HG03342 (cell line): ENCODE results near the gene ACAT2.
A peak's percentile ranks its signal among the peaks of the same experiment; 100 is the strongest.
"Not testable (repeated sequence)": the region's sequence is repeated elsewhere in the genome, so short reads cannot be mapped to it uniquely, and the experiment has no call there.

Source experiments
- ATAC-seq: cut with Tn5 transposase; IDR thresholded peaks from one replicate; pipeline ENCODE4 v1.9.1; 2021; ENCODE audit warnings: mild to moderate bottlenecking, moderate library complexity; ENCODE audit not compliant: unreplicated experiment

Gene ACAT2

DNA sequence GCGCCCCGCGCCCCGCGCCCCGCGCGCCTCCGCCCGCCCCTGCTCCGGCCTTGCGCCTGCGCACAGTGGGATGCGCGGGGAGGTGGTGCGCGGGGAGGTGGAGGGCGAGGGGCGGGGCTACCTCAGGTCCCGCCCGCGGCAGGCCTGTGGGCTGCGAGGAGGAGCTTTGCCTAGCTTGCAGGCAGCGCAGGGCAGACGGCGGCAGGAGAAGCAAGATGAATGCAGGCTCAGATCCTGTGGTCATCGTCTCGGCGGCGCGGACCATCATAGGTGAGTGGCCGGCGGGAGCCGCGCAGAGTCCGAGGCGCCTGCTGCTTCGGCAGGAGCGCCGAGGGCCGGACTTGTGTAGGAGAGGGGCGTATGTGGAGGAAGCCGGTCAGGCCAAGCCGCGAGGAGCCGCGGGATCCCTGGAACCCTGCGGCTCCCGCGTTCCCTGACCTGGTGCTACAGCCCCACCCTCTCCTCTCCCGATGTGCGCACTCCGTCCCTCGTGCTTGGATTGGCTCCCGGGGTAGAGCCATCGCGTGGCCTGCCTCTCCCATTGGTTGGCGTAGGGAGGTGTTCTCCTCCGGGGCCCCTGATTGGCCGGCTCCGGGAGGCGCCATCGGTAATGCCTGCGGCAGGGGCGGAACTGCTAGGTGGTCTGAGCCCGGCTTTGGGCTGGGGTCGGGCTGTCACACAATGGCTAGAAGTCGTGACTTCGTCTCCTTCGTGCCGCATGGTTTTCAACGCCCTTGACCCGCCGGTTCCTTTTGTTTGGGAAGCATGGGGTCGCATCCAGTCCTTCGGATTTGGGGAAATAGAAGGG, at the start of gene ACAT2:
Gene ACAT2 (plus strand): TSS at position 173 of the 808 bp plus-strand sequence. CDS start 43 bp downstream, at position 216.
- peak; percentile 98 for ATAC-seq

DNA sequence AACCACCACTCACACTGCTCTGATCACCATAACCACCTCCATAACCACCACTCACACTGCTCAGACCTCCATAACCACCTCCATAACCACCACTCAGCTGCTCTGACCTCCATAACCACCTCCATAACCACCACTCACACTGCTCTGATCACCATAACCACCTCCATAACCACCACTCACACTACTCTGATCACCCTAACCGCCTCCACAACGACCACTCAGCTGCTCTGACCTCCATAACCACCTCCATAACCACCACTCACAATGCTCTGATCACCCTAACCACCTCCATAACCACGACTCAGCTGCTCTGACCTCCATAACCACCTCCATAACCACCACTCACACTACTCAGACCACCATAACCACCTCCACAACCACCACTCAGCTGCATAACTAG, 49.5 kb upstream of the ACAT2 start:
- ATAC-seq: not testable (repeated sequence)

DNA sequence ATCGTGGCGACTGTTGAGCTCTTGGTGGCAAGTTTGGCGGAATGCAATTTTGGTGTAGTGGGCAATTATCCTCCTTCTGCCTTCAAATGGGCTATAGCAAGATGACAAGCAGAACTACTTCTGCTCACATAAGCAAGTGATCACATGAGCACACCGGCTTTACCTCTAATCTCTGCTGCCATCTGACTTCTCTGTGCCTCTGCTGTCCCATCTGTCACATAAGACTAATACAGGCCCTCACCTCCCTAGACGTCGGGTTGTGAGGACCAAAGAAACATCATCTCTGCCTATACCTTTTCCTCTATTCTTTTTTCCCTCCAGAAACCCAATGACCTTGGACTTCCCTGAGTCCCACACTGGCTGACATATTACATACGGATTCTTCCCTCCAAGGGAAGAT, 47.9 kb upstream of the ACAT2 start:
- no peak for ATAC-seq

DNA sequence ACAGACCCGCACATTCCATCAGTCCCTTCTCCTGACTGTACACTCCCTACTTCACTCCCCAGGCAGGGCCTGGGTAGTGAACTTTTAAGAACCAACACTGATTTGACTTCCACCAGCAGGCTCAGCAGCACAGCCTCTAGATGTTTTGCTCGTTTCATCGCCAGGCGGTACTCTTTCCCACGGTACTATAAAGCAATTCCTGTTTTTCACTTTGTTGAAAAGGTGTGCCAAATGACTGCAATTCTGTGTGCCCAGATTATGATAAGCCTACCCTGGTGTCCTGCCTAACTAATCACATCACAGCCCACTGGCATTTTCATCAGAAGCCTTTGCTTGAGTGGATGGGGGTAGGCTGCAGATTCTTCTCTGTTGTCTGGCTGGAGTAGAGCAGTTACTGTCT, 47.4 kb upstream of the ACAT2 start:
- ATAC-seq: no peak

DNA sequence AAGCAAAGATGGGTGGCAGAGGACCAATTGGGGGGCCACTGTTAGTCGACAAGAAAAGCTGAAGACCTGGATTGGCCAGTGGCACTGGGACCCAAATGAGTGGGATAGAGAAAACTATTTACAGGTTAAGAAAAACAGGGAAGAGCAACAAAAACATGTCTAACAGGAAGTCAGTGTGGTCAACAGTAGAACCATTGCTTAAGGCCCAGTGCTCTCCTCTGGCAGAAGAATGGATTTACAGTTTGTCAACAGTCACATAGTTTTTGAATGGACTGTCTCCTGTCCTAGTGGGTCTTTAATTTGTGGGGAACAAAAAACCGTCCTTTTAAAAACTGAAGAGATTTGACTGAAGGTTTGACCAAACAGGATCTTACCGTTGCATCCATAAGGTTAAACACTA, 46.7 kb upstream of the ACAT2 start:
- no peak for ATAC-seq

DNA sequence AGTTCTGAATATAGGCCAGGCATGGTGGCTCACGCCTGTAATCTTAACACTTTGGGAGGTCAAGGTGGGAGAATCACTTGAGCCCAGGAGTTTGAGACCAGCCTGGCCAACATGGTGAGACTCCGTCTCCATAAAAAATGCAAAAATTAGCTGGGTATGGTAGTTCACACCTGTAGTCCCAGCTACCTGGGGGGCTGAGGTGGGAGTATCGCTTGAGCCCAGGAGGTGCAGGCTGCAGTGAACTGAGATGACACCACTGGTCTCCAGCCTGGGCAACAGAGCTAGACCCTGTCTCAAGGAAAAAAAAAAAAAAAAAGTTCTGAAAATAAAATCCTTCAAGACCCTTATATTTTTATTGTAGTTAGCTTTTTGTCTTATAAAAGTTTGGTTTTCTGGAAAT, 46.2 kb upstream of the ACAT2 start:
- ATAC-seq: no peak

DNA sequence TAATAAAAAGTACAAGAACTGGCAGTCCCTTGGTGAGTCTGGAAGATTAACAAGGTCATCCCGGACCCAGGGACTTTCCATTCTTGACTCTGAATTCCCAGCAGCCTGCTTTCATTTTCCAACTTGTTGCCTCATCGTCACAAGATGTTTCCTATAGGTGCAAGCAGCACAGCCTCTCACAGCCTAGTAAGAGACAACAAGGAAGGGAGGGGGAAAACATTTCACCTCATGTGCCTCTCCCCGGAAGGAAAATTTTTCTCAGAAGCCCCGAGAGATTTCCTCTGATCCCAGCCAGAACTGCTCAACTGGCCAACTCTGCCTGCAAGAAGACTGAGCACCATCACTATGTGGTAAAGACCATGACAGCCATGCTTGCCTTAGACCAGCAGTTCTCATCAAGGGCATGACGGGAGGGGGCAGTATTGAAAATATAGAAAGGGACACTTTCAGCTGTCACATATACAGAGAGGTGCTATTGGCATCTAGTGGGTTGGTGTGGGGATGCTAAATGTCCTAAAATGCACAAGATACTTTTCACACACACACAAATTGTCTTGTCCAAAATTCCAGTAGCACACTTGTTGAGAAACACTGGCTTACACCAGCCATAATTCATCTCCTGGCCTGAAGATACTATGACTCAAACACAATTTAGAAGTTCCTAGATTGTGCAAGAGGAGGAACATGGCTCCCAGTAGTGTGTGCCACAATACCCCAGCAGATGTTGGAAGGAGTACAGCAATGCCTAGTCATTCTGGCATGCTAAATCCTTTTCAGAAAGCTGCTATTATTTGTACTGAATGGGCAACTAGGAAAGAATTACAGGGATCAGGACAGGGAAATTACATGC, 45.4 kb upstream of the ACAT2 start:
- no peak for ATAC-seq

DNA sequence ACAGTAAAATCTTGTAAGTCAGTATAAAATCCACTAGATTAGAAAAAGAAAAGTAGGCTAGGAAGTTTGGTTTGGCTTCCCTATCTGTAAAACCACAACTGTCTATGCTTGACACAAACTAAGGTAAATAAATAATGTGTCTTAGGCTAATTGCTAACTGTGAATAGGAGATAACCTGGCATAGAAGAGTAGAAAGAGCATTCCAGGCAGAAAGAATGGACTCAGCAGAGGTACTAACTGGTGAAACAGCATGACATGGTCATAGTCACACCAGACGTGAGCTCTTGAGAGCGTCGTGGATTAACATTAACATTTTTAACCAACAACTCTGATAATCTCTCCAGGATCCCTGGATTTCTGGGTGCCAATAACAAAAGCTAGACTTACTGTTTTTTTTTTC, 43.2 kb upstream of the ACAT2 start:
- ATAC-seq: no peak

DNA sequence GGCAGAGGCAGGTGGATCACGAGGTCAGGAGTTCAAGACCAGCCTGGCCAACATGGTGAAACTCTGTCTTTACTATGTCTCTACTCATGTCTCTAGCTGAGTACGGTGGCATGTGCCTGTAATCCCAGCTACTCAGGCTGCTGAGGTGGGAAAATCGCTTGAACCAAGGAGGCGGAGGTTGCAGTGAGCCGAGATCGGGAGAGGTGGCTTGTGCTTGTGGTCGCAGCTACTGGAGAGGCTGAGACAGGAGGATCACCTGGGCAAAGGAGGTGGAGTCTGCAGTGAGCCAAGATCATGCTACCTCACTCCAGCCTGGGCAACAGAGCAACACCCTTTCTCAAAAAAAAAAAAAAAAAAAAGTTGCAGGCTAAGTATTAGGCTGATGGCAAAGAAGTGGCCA, 42.6 kb upstream of the ACAT2 start:
- ATAC-seq: no peak

DNA sequence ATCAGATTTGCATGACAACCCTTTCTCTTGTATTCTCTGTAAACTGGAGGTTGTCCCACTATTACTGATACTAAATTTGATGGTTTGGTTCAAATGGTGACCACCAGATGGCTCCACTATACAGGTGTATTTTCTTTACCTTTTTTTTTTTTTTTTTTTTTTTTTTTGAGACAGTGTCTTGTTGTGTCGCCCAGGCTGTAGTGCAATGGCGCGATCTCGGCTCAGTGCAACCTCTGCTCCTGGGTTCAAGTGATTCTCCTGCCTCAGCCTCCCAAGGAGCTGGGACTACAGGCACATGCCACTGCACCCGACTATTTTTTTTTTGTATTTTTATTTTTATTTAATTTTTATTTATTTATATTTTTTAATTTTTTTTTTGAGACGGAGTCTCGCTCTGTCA, 41.1 kb upstream of the ACAT2 start:
- ATAC-seq: no peak

DNA sequence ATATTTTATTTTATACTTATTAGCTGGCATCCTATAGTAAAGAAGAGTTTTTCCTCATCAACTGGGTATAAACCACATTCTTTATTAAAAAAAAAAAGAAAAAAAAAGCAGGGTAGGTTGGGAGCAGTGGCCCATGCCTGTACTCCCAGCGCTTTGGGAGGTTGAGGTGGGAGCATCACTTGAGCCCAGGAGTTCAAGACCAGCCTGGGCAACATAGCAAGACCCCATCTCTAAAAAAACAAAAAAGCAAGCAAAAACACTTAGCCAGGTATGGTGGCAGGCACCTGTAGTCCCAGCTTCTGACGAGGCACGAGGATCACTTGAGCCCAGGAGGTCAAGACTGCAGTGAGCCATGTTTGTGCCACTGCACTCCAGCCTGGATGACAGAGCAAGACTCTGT, 39.9 kb upstream of the ACAT2 start:
- not testable (repeated sequence) for ATAC-seq

DNA sequence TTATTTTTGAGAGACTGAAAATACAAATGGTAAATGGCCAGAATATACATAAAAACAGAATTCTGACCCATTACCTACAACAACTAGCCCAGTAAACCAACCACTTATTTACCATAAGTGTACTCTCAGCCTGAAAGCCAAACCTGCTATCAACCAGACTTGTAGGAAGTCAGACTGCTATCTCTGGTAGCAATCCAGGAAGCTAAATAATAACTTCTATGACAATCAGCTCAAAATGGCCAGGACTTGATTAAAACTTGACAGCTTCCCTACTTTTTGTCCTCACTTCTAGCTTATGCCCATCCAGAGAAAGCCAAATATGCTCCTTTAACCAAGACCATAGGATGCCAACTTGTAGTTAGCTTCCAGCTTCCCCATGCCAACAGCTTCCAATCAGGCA, 39.2 kb upstream of the ACAT2 start:
- ATAC-seq: no peak

DNA sequence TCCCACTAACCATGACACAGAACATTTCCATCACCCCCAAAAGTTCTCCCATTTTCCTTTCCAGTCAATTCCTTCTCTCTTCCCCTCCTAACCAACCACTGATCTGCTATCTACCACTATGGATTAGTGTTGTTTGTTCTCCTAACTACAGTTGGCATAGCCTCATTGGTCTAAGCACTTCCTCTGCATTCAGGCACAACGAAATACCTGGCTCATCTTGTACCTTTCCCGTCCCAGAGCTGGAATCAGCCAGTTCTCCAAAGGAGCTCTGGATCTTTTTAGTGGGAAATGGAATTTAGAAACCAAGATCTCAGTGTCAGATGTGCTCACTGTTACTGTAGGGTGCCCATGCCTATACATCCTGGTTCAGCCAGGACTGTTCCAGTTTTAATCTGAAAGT, 38.6 kb upstream of the ACAT2 start:
- ATAC-seq: no peak

DNA sequence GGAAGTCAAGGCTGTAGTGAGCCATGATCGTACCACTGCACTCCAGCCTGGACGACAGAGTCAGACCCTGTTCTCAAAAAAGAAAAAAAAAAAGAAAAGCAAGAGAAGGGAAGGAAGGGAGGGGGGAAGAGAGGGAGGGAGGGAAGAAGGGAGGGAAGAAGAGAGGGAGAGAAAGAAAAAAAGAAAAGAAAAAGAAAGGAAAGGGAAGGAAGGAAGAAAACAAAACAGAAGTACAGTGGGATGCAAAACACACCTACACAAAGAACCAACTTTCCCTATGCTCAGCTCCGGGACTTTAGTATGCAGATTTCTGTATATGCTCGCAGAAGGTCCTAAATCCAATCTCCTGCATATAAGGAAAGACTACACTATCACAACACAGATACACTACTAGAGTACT, 37.1 kb upstream of the ACAT2 start:
- ATAC-seq: no peak

DNA sequence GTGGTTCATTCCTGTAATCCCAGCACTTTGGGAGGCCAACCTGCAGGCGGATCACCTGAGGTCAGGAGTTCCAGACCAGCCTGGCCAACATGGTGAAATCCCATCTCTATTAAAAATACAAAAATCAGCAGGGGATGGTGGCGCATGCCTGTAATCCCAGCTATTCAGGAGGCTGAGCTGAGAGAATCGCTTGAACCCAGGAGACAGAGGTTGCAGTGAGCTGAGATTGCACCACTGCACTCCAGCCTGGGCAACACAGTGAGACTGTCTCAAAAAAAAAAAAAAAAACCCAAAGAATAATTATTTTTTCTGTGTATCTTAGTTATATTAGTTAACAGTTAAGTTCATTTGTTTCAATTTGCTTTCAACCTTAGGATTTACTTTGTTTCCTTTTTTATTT, 36.6 kb upstream of the ACAT2 start:
- ATAC-seq: not testable (repeated sequence)

DNA sequence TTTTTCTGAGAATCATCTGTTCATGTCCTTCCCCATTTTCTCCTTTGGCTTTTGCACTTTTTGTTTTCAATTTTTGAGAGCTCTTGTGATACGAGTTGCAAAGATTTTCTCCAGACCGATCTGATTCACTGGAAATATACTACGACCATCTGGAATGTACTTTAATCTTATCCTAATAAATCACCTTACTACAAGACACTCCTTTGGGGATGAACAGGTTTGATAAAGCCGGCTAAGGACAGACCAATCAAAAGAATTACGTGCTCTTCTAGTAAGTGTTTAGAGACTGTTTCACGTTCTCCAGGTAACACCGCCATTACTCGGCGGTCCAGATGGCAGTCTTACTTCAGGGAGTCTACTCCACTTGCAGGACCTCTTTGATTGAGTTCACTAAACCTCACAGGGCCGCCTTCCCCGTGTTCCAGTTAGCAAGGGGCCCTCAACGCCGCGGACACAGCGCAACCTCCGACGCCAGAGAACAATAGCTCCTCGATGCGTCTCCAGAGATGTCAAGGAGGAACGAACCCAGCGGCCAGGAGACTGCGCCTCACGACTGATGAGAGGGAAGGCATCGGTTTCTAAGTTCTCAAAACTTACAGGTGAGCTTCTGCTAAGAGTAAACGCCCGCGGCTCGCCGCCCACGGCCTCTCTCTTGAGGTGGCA, 35.5 kb upstream of the ACAT2 start:
- no peak for ATAC-seq

DNA sequence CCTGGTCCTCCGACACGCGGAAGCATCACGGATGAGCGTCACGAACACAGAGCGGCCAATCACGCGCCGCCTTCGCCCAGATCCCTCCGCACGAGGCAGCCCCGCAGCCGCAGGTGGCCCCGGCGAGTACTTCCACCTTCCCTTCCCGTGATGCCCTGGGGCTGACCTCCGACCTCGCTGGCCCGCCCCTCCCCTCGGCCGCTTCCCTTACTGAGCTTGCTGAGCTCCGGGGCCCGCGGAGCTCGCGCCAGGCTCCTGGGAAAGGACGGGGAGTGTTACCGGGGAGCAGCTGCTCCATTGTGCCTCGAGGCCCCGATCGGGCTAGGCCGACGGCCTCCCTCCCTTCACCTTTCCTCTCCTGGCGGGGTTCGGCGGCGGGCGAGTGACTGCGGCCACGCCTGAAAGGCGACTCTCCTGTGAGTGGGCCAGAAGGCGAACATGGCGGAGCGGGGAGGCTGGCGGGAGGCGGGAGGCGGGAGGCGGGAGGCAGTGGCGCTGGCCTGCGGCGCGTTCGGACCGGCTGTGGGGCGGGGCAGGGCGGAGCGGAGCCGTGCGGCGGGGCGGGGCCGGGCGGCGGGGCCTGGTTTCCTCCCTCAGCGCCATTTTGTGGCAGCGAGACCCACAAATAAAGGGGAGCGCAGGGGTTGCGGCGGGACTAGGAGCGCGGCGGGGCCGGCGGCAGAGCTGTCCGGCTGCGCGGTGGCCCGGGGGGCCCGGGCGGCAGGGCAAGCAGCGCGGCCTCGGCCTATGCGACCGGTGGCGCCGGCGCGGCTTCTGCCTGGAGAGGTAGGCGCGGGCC, 34.7 kb upstream of the ACAT2 start, which contains the start of gene WTAP:
Gene WTAP (plus strand): TSS at position 589 of the 799 bp plus-strand sequence. CDS start 8,760 bp downstream, outside the sequence.
- ATAC-seq: peak; percentile 74

DNA sequence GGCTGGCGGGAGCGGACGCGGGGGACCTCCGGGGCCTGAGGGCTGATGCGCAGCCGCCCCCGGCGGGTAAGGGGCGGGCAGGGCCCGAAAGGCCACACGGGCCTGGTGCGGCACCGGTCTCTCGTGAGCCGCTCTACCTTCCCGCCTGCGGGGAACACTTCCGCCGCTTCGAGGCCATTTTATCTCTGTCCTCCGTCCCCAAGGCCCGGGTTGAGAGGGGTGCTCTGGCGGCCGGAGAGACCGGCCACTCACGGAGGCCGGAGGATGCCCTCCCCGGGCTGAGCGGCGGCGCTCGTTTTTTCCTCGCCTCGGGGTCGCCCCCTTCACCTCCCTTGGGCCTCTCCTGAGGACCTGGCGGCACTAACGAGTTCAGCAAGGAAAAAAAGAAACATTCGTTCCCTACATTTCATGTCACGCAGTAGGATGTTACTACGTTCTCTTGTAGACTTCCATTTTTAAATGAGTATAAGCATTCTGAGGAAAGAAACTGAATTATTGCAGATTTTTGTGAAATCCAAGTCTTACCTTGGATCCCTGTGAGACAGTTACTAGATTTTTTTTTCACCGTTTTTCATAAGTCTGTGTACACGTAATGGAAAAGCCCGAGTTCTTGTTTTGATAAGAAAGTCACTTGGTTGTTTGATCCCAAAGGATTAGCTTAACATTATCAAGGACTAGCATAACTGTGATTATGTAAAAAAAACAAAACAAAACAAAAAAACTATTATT, 34.0 kb upstream of the ACAT2 start:
- peak; percentile 30 for ATAC-seq

DNA sequence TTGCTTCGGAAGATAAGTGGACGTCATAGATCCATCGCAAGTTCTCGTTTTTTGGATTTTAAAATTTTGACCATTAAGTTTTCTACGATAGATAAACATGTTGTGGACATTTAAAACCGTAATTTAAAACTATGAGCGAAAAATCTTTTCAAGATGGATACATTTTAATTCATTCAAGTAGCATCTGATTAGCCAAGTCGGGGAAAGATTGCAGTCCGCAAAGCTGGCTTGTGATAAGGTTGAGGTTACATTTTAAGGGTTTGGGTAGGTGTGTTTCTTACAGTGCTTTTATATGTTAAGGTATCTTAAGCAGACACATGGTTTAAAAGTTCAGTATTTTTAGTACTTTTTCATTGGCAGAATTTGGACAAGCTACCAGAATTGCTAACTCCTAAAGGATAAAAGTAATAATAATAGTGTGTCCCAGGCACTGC, 33.3 kb upstream of the ACAT2 start:
- no peak for ATAC-seq
